CD14-positive monocyte (primary cell): ENCODE results near the gene PRMT9. TPM values are rescaled to one million over a fixed set of nuclear protein-coding genes. Genes with fewer than 3 reads are reported as not detected.

ENCODE experiments used
- DNase-seq, 3 donors: peaks; one replicate each; pipeline ENCODE4 v3.0.0-alpha.2; 2011 to 2022
- H2AFZ ChIP-seq: 2 replicates; pipeline ENCODE4 v1.6.0; 2012; ENCODE audit warnings: mild to moderate bottlenecking, low read depth, low read length, inconsistent platforms; ENCODE audit not compliant: insufficient read depth, poor library complexity, severe bottlenecking
- H3K27ac ChIP-seq, 2 donors: 1 replicate in 1 of 2; 2 replicates in 1 of 2; pipeline ENCODE4 v1.5.1; 2012 to 2013; ENCODE audit warnings: low read length in 2 of 2, control low read depth in 1 of 2, inconsistent platforms in 1 of 2, low read depth in 1 of 2, mild to moderate bottlenecking in 1 of 2
- H3K27me3 ChIP-seq, 2 donors: one replicate each; pipeline versions ENCODE4 v1.6.0 to v1.6.1; 2011 to 2013; ENCODE audit warnings: low read length in 2 of 2; ENCODE audit not compliant: control insufficient read depth in 2 of 2, insufficient read depth in 2 of 2
- H3K36me3 ChIP-seq, 2 donors: replicated peaks in 1 of 2; 1 replicate in 1 of 2; 2 replicates in 1 of 2; pipeline versions ENCODE4 v1.5.1 to v1.6.1; 2012 to 2013; ENCODE audit warnings: low read length in 2 of 2, control low read depth in 1 of 2, inconsistent platforms in 1 of 2, mild to moderate bottlenecking in 1 of 2; ENCODE audit not compliant: insufficient read depth in 2 of 2, control insufficient read depth in 1 of 2
- H3K4me1 ChIP-seq, 2 donors: 1 replicate in 1 of 2; 2 replicates in 1 of 2; pipeline versions ENCODE4 v1.5.1 to v1.6.1; 2012 to 2013; ENCODE audit warnings: low read length in 2 of 2, control low read depth in 1 of 2, inconsistent platforms in 1 of 2, mild to moderate bottlenecking in 1 of 2, moderate library complexity in 1 of 2; ENCODE audit not compliant: insufficient read depth in 2 of 2, control insufficient read depth in 1 of 2
- H3K4me2 ChIP-seq: replicated peaks from 2 replicates; pipeline ENCODE3; 2012; ENCODE audit warnings: low read length, moderate library complexity, mild to moderate bottlenecking; ENCODE audit not compliant: poor library complexity, severe bottlenecking; ENCODE audit errors: extremely low read depth
- H3K4me3 ChIP-seq, 3 experiments: fragments of 200-600 bp in 1 of 3; sonication (generic) in 1 of 3; replicated peaks in 1 of 3; 1 replicate in 2 of 3; 2 replicates in 1 of 3; pipeline ENCODE4 v1.5.1; 2011 to 2013; ENCODE audit warnings: low read length in 3 of 3, mild to moderate bottlenecking in 3 of 3, control low read depth in 2 of 3, low read depth in 2 of 3, inconsistent platforms in 1 of 3, moderate library complexity in 1 of 3
- H3K79me2 ChIP-seq: 2 replicates; pipeline ENCODE4 v1.6.0; 2012; ENCODE audit warnings: mild to moderate bottlenecking, control low read depth, inconsistent platforms, low read length, moderate library complexity; ENCODE audit not compliant: insufficient read depth
- H3K9ac ChIP-seq: 2 replicates; pipeline ENCODE4 v1.6.0; 2017; ENCODE audit warnings: low read length, mild to moderate bottlenecking; ENCODE audit not compliant: insufficient read depth, poor library complexity, severe bottlenecking
- H3K9me3 ChIP-seq, 2 donors: replicated peaks in 1 of 2; 1 replicate in 1 of 2; 2 replicates in 1 of 2; pipeline versions ENCODE4 v1.5.1 to v1.6.1; 2012 to 2013; ENCODE audit warnings: low read length in 2 of 2, control low read depth in 1 of 2; ENCODE audit not compliant: control insufficient read depth in 1 of 2, insufficient read depth in 1 of 2
- H4K20me1 ChIP-seq: 2 replicates; pipeline ENCODE4 v1.6.0; 2012; ENCODE audit warnings: mild to moderate bottlenecking, low read length, control low read depth, moderate library complexity; ENCODE audit not compliant: insufficient read depth
- H3K27ac Mint-ChIP-seq, 7 donors: one replicate each; pipeline ENCODE4 v1.8.0; 2020; ENCODE audit warnings: mild to moderate bottlenecking in 7 of 7, mixed read lengths in 7 of 7, moderate library complexity in 6 of 7, inconsistent platforms in 2 of 7
- H3K27me3 Mint-ChIP-seq, 3 donors: one replicate each; pipeline ENCODE4 v1.8.0; 2021 to 2022; ENCODE audit warnings: low read depth in 3 of 3, mild to moderate bottlenecking in 3 of 3, mixed read lengths in 3 of 3, moderate library complexity in 3 of 3, inconsistent platforms in 1 of 3
- H3K36me3 Mint-ChIP-seq, 2 donors: one replicate each; pipeline ENCODE4 v1.8.0; 2020; ENCODE audit warnings: mixed read lengths in 2 of 2, inconsistent platforms in 1 of 2, mild to moderate bottlenecking in 1 of 2
- H3K4me1 Mint-ChIP-seq: one replicate; pipeline ENCODE4 v1.8.0; 2020; ENCODE audit warnings: mild to moderate bottlenecking, mixed read lengths
- H3K4me3 Mint-ChIP-seq, 2 donors: one replicate each; pipeline ENCODE4 v1.8.0; 2020; ENCODE audit warnings: mild to moderate bottlenecking in 2 of 2, mixed read lengths in 2 of 2, moderate library complexity in 1 of 2
- H3K9me3 Mint-ChIP-seq, 7 donors: one replicate each; pipeline ENCODE4 v1.8.0; 2020 to 2022; ENCODE audit warnings: mixed read lengths in 7 of 7, mild to moderate bottlenecking in 6 of 7, moderate library complexity in 6 of 7, inconsistent platforms in 2 of 7
- CTCF ChIP-seq: fragments of 200-600 bp; IDR thresholded peaks from one replicate; pipeline ENCODE4 v1.8.0; 2022; ENCODE audit warnings: antibody characterized with exemption, mild to moderate bottlenecking
- WGBS: methylation state at CpG from one replicate; pipeline ENCODE4 v1.1.5; 2013; ENCODE audit warnings: missing lambda C conversion rate; ENCODE audit not compliant: insufficient coverage; 5-methylcytosine and 5-hydroxymethylcytosine counted together
- intact Hi-C, 2 donors: fragments of 100-400 bp; cut with micrococcal nuclease; formaldehyde crosslinking; loops; one replicate each; pipeline versions ENCODE4 v1.15.0 to v1.15.1; 2023
- polyA plus RNA-seq, 3 donors: library from polyadenylated mRNA; depleted of rRNA in 1 of 3; unstranded in 2 of 3; stranded (reverse) in 1 of 3; fragments of 300-500 nt in 2 of 3; fragments of >200 nt in 1 of 3; fragmentation: Illumina TruSeq in 2 of 3; gene quantifications; 1 replicate in 2 of 3; 2 replicates in 1 of 3; pipeline ENCODE4 v1.2.3, GENCODE V29; 2012 to 2021

PRMT9 gene
- polyA plus RNA-seq, 3 donors = 1.6 to 4.6 (median 2.0) TPM

DNA sequence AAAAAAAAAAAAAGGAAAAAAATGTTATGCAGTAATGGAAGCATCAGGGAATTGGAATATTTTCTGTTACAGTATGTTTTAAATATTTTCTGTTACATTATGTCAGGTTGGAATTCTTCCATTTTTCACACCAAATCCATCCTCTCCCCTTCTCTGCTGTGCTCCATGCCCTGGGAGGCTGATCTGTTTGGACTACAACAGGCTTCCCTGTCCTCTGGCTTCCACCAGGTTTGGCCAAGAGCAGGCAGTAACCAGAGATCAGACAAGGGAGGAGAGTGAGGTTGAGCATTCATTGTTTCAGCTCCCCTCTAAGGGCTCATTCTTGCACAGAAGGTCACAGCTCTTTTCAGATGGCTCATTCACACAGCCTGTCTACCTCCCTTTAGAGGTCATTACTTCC lies 78.5 kb downstream of the PRMT9 start:
- H3K4me1 Mint-ChIP-seq = no peaks in the 10 kb centered on the region
- H3K4me3 ChIP-seq = no peak overlapping the region
- no peak overlapping the region for H2AFZ ChIP-seq
- intact Hi-C loops = no loop called here
- H3K27ac Mint-ChIP-seq = no peak overlapping the region
- no peaks in the 10 kb centered on the region for H3K9me3 ChIP-seq
- H3K36me3 Mint-ChIP-seq = no peaks in the 10 kb centered on the region
- no peaks in the 10 kb centered on the region for H4K20me1 ChIP-seq
- no peaks in the 10 kb centered on the region for H3K9me3 Mint-ChIP-seq
- no peaks in the 10 kb centered on the region for H3K36me3 ChIP-seq
- no peaks in the 10 kb centered on the region for H3K4me1 ChIP-seq
- peaks cover 0 to 1% of the 10 kb centered on the region in 2 donors for H3K27me3 ChIP-seq
- H3K27ac ChIP-seq = no peak overlapping the region
- DNase-seq = no peak
- peaks cover 0 to 2% (median 0%) of the 10 kb centered on the region in 3 donors for H3K27me3 Mint-ChIP-seq
- no peaks in the 10 kb centered on the region for H3K79me2 ChIP-seq
- no peak for TF ChIP-seq CTCF
- H3K4me2 ChIP-seq = no peak overlapping the region
- no peak overlapping the region for H3K4me3 Mint-ChIP-seq
- no peak overlapping the region for H3K9ac ChIP-seq

DNA sequence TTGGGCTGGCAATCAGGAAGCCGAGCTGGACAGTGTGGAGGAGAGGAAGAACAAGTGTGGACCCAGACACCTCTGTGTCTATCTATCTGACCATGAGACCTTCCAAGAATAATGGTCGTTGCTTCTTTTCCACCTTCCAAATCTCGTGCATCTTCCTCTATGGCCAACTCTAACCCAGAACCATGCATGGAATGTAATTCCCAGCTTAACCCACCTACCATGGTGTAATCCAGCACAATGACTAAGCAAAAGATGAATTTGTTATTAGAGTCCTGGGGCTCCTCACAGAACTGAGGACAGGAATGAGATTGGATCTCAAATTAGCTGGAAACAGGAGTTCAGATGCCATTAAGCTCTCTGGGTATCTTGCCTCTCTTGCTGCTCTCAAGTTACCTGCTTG lies 84.2 kb downstream of the PRMT9 start:
- Histone ChIP-seq H3K27me3 (no peaks in the 10 kb centered on the region), H4K20me1 (no peaks in the 10 kb centered on the region), H2AFZ (no peak overlapping the region), H3K9ac (no peak overlapping the region), H3K4me2 (no peak overlapping the region), H3K4me3 (no peak overlapping the region), H3K27ac (no peak overlapping the region), H3K36me3 (no peaks in the 10 kb centered on the region), H3K9me3 (no peaks in the 10 kb centered on the region), H3K79me2 (no peaks in the 10 kb centered on the region), H3K4me1 (no peaks in the 10 kb centered on the region)
- peaks cover 0 to 2% (median 0%) of the 10 kb centered on the region in 7 donors for H3K9me3 Mint-ChIP-seq
- no CpG with 5 or more reads among the region's 3 CpGs for WGBS
- H3K4me3 Mint-ChIP-seq = no peak overlapping the region
- intact Hi-C loops = no loop called here
- DNase-seq = no peak
- peaks cover 2 to 4% (median 3%) of the 10 kb centered on the region in 3 donors for H3K27me3 Mint-ChIP-seq
- TF ChIP-seq CTCF = no peak
- H3K36me3 Mint-ChIP-seq = no peaks in the 10 kb centered on the region
- no peaks in the 10 kb centered on the region for H3K4me1 Mint-ChIP-seq
- peak overlapping the region in 1 of 7 donors; percentile 36 for H3K27ac Mint-ChIP-seq
